GM12878 (cell line): ENCODE data around the gene TIMP4. TPM values are rescaled to one million over a fixed set of nuclear protein-coding genes. Genes with fewer than 3 reads are reported as not detected.

Experiments used
- ATAC-seq: fragments of 200-7000 bp; cut with Tn5 transposase; 3 replicates; pipeline ENCODE4 v1.9.1; 2020; ENCODE audit warnings: mild to moderate bottlenecking, moderate library complexity
- BruUV-seq: library from RNA; stranded (reverse); fragments of 400-500 nt; replicated peaks from 2 replicates; lab custom pipeline; 2021; lab: Mats Ljungman, UMichigan
- CTCF ChIA-PET: fragments of 300-600 bp; sonication (Branson Sonifier 250); formaldehyde crosslinking; extraction: SDS; loops from one replicate; lab custom pipeline; 2021; ENCODE audit warnings: inconsistent platforms; lab: Yijun Ruan, JAX
- POLR2A ChIA-PET: fragments of 350-600 bp; formaldehyde crosslinking; extraction: SDS; loops from one replicate; lab custom pipeline; 2021; ENCODE audit warnings: inconsistent platforms; lab: Charles Lee
- RAD21 ChIA-PET: fragments of 300-600 bp; sonication (Branson Sonifier 250); formaldehyde crosslinking; loops from one replicate; lab custom pipeline; 2023; ENCODE audit warnings: antibody characterized with exemption; ENCODE audit not compliant: unreplicated experiment; lab: Charles Lee
- SMC1A ChIA-PET: fragments of 300-600 bp; sonication (Branson Sonifier 250); formaldehyde crosslinking; loops from one replicate; lab custom pipeline; 2023; ENCODE audit not compliant: unreplicated experiment, uncharacterized antibody; lab: Charles Lee
- DNase-seq: peaks from one replicate; pipeline ENCODE4 v3.0.0-alpha.2; 2011; ENCODE audit warnings: low read depth, low spot score
- FAIRE-seq: peaks from 3 replicates; lab custom pipeline; 2011; peaks lifted over from hg19 to GRCh38; lab: Jason Lieb, UNC
- H2AFZ ChIP-seq: 2 replicates; pipeline ENCODE4 v1.6.0; 2011; ENCODE audit warnings: low read depth, low read length, control low read depth; ENCODE audit not compliant: control insufficient read depth
- H3K27ac ChIP-seq: 2 replicates; pipeline ENCODE4 v1.5.1; 2011; ENCODE audit warnings: control low read depth; ENCODE audit not compliant: control insufficient read depth, insufficient read depth
- H3K27me3 ChIP-seq, 2 experiments: replicated peaks in 1 of 2; 2 replicates each; pipeline versions ENCODE4 v1.6.0 to v1.6.1; 2011; ENCODE audit warnings: low read length in 1 of 2; ENCODE audit not compliant: control insufficient read depth in 2 of 2, insufficient read depth in 2 of 2
- H3K36me3 ChIP-seq, 2 experiments: 2 replicates each; pipeline ENCODE4 v1.5.1; 2011; ENCODE audit warnings: low read length in 1 of 2; ENCODE audit not compliant: control insufficient read depth in 2 of 2, insufficient read depth in 2 of 2
- H3K4me1 ChIP-seq: 2 replicates; pipeline ENCODE4 v1.6.1; 2011; ENCODE audit warnings: mild to moderate bottlenecking, low read length, moderate library complexity, mixed read lengths; ENCODE audit not compliant: control insufficient read depth, insufficient read depth
- H3K4me2 ChIP-seq: 2 replicates; pipeline ENCODE4 v1.6.0; 2011; ENCODE audit warnings: control low read depth; ENCODE audit not compliant: control insufficient read depth, insufficient read depth
- H3K4me3 ChIP-seq: fragments of 200-600 bp; sonication (generic); 2 replicates; pipeline ENCODE4 v1.5.1; 2016
- H3K79me2 ChIP-seq: 2 replicates; pipeline ENCODE4 v1.6.0; 2011; ENCODE audit warnings: low read length; ENCODE audit not compliant: control insufficient read depth, insufficient read depth
- H3K9ac ChIP-seq: 2 replicates; pipeline ENCODE4 v1.8.0; 2011; ENCODE audit warnings: low read length, control low read depth, mixed read lengths; ENCODE audit not compliant: control insufficient read depth, insufficient read depth
- H3K9me3 ChIP-seq: replicated peaks from 3 replicates; pipeline ENCODE4 v1.5.1; 2011; ENCODE audit warnings: mild to moderate bottlenecking, low read length; ENCODE audit not compliant: control insufficient read depth, insufficient read depth
- H4K20me1 ChIP-seq: 2 replicates; pipeline ENCODE4 v1.6.0; 2011; ENCODE audit not compliant: control insufficient read depth, insufficient read depth
- BCL11A ChIP-seq: IDR thresholded peaks from 2 replicates; pipeline ENCODE4 v1.6.1; 2011; ENCODE audit warnings: low read depth, low read length
- KDM1A ChIP-seq: fragments of 200-600 bp; sonication (generic); IDR thresholded peaks from 2 replicates; pipeline ENCODE4 v1.6.1; 2016; ENCODE audit warnings: borderline replicate concordance
- MTA3 ChIP-seq: IDR thresholded peaks from 2 replicates; pipeline ENCODE4 v1.6.1; 2012; ENCODE audit warnings: low read length, inconsistent platforms, borderline replicate concordance
- MYB ChIP-seq: fragments of 150-350 bp; IDR thresholded peaks from 2 replicates; pipeline ENCODE4 v1.6.1; 2014; ENCODE audit warnings: mild to moderate bottlenecking, low read depth, low read length, borderline replicate concordance
- NFIC ChIP-seq: IDR thresholded peaks from 2 replicates; pipeline ENCODE4 v1.6.1; 2012; ENCODE audit warnings: low read depth, mild to moderate bottlenecking, inconsistent platforms, low read length, moderate library complexity
- NFYB ChIP-seq: IDR thresholded peaks from 2 replicates; pipeline ENCODE4 v1.6.1; 2011; ENCODE audit warnings: low read depth, mild to moderate bottlenecking, low read length, improper control_type of control experiment, moderate library complexity; ENCODE audit not compliant: insufficient read depth
- PAX8 ChIP-seq: fragments of 450-650 bp; IDR thresholded peaks from 2 replicates; pipeline ENCODE4 v1.6.1; 2017; ENCODE audit warnings: mild to moderate bottlenecking, moderate library complexity
- POLR2A ChIP-seq: IDR thresholded peaks from 2 replicates; pipeline ENCODE4 v1.6.1; 2011; ENCODE audit warnings: low read depth, mild to moderate bottlenecking, low read length
- POLR2AphosphoS2 ChIP-seq: IDR thresholded peaks from 2 replicates; pipeline ENCODE4 v1.6.1; 2011; ENCODE audit warnings: low read depth, mild to moderate bottlenecking, low read length, improper control_type of control experiment, moderate library complexity
- RCOR1 ChIP-seq: conservative IDR thresholded peaks from 2 replicates; pipeline ENCODE4 v1.6.1; 2012; ENCODE audit warnings: low read depth, low read length, improper control_type of control experiment
- TAF1 ChIP-seq: IDR thresholded peaks from 2 replicates; pipeline ENCODE4 v1.6.1; 2011; ENCODE audit warnings: mild to moderate bottlenecking, low read depth, low read length, borderline replicate concordance
- TCF3 ChIP-seq: IDR thresholded peaks from 2 replicates; pipeline ENCODE4 v1.6.1; 2012; ENCODE audit warnings: low read depth, mild to moderate bottlenecking, low read length, borderline replicate concordance; ENCODE audit not compliant: insufficient read depth
- WGBS: methylation state at CpG from one replicate; pipeline ENCODE4 v1.1.6; 2016; ENCODE audit warnings: low lambda C conversion rate; ENCODE audit not compliant: insufficient replicate concordance, insufficient coverage; ENCODE audit errors: missing lambda C conversion rate; 5-methylcytosine and 5-hydroxymethylcytosine counted together
- in situ Hi-C: fragments of 300-500 bp; cut with MboI; formaldehyde crosslinking; loops from 9 replicates; pipeline ENCODE4 v1.14.3; 2018; ENCODE audit warnings: mixed read lengths
- intact Hi-C: fragments of 100-400 bp; cut with micrococcal nuclease; formaldehyde crosslinking; loops from one replicate; pipeline ENCODE4 v1.14.2; 2022; ENCODE audit not compliant: unreplicated experiment
- polyA plus RNA-seq, 11 experiments: library from polyadenylated mRNA; depleted of rRNA in 4 of 11; unstranded in 6 of 11; stranded (reverse) in 5 of 11; fragments of >200 nt; fragmentation: Nextera tagmentation in 4 of 11; fragmentation: Illumina TruSeq in 1 of 11; extraction: Ambion mirVana in 4 of 11; extraction: Trizol in 1 of 11; gene quantifications; 1 replicate in 1 of 11; 2 replicates in 10 of 11; pipeline versions ENCODE4 v1.2.1 to v1.2.3, GENCODE V29; 2011 to 2016; ENCODE audit warnings: inconsistent platforms in 2 of 11, missing spikeins in 2 of 11, low read depth in 1 of 11
- total RNA-seq, 4 experiments: library from RNA; depleted of rRNA in 3 of 4; stranded (reverse); fragments of >200 nt in 3 of 4; fragmentation: Illumina TruSeq in 1 of 4; extraction: Trizol in 1 of 4; gene quantifications; 2 replicates each; pipeline versions ENCODE4 v1.2.1 to v1.2.3, GENCODE V29; 2013 to 2021
- TF ChIP-seq, protein P1 (sequence below): fragments of 450-650 bp; IDR thresholded peaks from 2 replicates; pipeline ENCODE4 v1.6.1; 2016; ENCODE audit warnings: mild to moderate bottlenecking, moderate library complexity, borderline replicate concordance
- TF ChIP-seq, protein P2 (sequence below): IDR thresholded peaks from 2 replicates; pipeline ENCODE4 v1.6.1; 2011; ENCODE audit warnings: borderline replicate concordance, low read depth, mild to moderate bottlenecking, moderate library complexity, mixed read lengths, low read length; ENCODE audit not compliant: insufficient read depth; ENCODE audit errors: extremely low read length
- TF ChIP-seq, protein P3 (sequence below): fragments of 450-650 bp; IDR thresholded peaks from 2 replicates; pipeline ENCODE4 v1.6.1; 2016; ENCODE audit warnings: mild to moderate bottlenecking
- TF ChIP-seq, protein P4 (sequence below): IDR thresholded peaks from 2 replicates; pipeline ENCODE4 v1.6.1; 2011; ENCODE audit warnings: mild to moderate bottlenecking, low read depth, low read length, moderate library complexity; ENCODE audit not compliant: insufficient replicate concordance

The TIMP4 gene
- total and polyA plus RNA-seq, 10 of the 15 experiments (the other 5 are each of a cell fraction or from before 2014, with no cell fraction given), result 0.07 TPM; not detected in 9

DNA sequence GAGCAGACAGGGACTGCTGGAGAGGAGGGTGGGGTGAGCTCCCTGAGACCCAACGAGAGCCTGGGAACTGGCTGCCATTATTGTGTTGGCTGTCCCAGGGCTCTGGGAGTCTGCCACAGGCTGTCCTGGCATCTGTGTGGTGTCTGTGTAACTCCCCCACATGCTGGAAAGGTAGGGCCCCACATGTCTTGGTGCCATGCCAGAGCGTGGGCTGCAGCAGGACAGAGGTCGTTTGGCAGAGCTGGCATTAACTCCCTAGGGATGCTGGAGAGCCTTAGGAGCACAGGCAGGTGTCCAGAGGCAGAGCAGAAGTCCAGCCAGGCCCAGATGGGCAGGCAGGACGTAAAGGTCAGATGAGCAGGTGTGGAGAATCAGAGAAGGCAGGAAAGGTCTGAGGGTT, 9.7 kb downstream of the TIMP4 start:
- no peak for ATAC-seq
- H3K4me2 ChIP-seq, result no peak overlapping the region
- H3K36me3 ChIP-seq, result no peaks in the 10 kb centered on the region
- no peak overlapping the region for H3K27ac ChIP-seq
- H3K4me3 ChIP-seq, result no peak overlapping the region
- CTCF ChIA-PET, result interaction anchor here (1.2 to 3.7 kb wide), 3 partner anchors 11 to 28 kb away, joined by 5 to 18 read pairs (median 6); no protein-coding TSS in a partner anchor
- SMC1A ChIA-PET, result interaction anchor here (0.9 kb wide), 1 partner anchor 122 kb away, joined by 3 read pairs; no protein-coding TSS in a partner anchor
- no peaks in the 10 kb centered on the region; a peak in 2 of 4 replicates for H3K27me3 ChIP-seq
- no peaks in the 10 kb centered on the region for H3K9me3 ChIP-seq
- no peak for DNase-seq
- BruUV-seq, result no TSS peak
- no peaks in the 10 kb centered on the region for H3K4me1 ChIP-seq
- WGBS, result 16% methylated on average over 4 of the region's 4 CpGs
- H3K79me2 ChIP-seq, result no peaks in the 10 kb centered on the region
- H4K20me1 ChIP-seq, result no peaks in the 10 kb centered on the region
- TF ChIP-seq, protein P1, sequence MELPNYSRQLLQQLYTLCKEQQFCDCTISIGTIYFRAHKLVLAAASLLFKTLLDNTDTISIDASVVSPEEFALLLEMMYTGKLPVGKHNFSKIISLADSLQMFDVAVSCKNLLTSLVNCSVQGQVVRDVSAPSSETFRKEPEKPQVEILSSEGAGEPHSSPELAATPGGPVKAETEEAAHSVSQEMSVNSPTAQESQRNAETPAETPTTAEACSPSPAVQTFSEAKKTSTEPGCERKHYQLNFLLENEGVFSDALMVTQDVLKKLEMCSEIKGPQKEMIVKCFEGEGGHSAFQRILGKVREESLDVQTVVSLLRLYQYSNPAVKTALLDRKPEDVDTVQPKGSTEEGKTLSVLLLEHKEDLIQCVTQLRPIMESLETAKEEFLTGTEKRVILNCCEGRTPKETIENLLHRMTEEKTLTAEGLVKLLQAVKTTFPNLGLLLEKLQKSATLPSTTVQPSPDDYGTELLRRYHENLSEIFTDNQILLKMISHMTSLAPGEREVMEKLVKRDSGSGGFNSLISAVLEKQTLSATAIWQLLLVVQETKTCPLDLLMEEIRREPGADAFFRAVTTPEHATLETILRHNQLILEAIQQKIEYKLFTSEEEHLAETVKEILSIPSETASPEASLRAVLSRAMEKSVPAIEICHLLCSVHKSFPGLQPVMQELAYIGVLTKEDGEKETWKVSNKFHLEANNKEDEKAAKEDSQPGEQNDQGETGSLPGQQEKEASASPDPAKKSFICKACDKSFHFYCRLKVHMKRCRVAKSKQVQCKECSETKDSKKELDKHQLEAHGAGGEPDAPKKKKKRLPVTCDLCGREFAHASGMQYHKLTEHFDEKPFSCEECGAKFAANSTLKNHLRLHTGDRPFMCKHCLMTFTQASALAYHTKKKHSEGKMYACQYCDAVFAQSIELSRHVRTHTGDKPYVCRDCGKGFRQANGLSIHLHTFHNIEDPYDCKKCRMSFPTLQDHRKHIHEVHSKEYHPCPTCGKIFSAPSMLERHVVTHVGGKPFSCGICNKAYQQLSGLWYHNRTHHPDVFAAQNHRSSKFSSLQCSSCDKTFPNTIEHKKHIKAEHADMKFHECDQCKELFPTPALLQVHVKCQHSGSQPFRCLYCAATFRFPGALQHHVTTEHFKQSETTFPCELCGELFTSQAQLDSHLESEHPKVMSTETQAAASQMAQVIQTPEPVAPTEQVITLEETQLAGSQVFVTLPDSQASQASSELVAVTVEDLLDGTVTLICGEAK, result no peak
- TF ChIP-seq NFIC (no peak), MYB (no peak), RCOR1 (no peak), POLR2AphosphoS2 (no peak), BCL11A (no peak), NFYB (no peak), TCF3 (no peak), KDM1A (no peak), POLR2A (no peak), TAF1 (no peak), MTA3 (no peak), PAX8 (no peak)
- TF ChIP-seq, protein P2, sequence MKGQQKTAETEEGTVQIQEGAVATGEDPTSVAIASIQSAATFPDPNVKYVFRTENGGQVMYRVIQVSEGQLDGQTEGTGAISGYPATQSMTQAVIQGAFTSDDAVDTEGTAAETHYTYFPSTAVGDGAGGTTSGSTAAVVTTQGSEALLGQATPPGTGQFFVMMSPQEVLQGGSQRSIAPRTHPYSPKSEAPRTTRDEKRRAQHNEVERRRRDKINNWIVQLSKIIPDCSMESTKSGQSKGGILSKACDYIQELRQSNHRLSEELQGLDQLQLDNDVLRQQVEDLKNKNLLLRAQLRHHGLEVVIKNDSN, result no peak
- TF ChIP-seq, protein P3, sequence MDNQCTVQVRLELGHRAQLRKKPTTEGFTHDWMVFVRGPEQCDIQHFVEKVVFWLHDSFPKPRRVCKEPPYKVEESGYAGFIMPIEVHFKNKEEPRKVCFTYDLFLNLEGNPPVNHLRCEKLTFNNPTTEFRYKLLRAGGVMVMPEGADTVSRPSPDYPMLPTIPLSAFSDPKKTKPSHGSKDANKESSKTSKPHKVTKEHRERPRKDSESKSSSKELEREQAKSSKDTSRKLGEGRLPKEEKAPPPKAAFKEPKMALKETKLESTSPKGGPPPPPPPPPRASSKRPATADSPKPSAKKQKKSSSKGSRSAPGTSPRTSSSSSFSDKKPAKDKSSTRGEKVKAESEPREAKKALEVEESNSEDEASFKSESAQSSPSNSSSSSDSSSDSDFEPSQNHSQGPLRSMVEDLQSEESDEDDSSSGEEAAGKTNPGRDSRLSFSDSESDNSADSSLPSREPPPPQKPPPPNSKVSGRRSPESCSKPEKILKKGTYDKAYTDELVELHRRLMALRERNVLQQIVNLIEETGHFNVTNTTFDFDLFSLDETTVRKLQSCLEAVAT, result no peak
- TF ChIP-seq, protein P4, sequence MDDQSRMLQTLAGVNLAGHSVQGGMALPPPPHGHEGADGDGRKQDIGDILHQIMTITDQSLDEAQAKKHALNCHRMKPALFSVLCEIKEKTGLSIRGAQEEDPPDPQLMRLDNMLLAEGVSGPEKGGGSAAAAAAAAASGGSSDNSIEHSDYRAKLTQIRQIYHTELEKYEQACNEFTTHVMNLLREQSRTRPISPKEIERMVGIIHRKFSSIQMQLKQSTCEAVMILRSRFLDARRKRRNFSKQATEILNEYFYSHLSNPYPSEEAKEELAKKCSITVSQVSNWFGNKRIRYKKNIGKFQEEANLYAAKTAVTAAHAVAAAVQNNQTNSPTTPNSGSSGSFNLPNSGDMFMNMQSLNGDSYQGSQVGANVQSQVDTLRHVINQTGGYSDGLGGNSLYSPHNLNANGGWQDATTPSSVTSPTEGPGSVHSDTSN, result no peak
- no peak overlapping the region for H2AFZ ChIP-seq
- in situ Hi-C loops, result loop anchor here (25.0 kb wide), 1 partner anchor 563 kb away; no protein-coding TSS in a partner anchor
- POLR2A ChIA-PET, result no interaction called here
- no peak for FAIRE-seq
- RAD21 ChIA-PET, result no interaction called here
- no peak overlapping the region for H3K9ac ChIP-seq
- intact Hi-C loops, result no loop called here
